CD4-positive, alpha-beta T cell treated with Interleukin-15 for 1 hour (primary cell): ENCODE data around the gene ARHGAP45.

Experiments used
- DNase-seq: peaks from one replicate; pipeline ENCODE4 v3.0.0-alpha.2; 2020

The ARHGAP45 gene

DNA sequence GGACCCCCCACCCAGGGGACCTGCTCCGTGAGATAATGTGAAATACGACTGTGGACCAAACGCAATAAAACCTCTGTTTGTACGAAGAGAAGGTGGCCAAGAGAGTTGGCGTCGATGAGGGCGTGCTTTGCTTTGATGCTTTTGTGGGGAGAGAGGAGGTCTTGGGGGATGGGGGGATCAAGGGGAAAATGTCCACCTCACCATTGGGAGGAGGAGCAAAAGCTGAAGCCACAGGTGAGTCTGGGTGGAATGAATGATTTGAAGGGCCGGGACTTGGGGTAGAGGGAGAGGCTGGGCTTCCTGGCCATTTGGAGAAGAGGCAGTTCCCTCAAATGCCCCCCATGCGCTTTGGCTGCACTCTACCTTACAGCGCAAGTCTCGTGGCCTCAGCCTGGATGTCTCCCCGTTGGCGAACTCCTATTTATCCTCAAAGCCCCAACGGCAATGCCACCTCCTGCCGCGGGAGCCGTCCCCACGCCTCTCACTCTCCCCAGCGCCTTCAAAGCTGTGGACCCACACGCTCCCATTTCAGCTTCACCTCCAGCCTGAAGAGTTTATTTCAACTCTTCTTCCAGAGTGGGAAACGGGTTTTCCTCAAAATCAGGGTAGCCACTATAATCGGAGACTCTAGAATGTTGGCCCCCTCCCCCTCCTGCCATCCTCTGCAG, 27.9 kb upstream of the ARHGAP45 start:
- no peak for DNase-seq

DNA sequence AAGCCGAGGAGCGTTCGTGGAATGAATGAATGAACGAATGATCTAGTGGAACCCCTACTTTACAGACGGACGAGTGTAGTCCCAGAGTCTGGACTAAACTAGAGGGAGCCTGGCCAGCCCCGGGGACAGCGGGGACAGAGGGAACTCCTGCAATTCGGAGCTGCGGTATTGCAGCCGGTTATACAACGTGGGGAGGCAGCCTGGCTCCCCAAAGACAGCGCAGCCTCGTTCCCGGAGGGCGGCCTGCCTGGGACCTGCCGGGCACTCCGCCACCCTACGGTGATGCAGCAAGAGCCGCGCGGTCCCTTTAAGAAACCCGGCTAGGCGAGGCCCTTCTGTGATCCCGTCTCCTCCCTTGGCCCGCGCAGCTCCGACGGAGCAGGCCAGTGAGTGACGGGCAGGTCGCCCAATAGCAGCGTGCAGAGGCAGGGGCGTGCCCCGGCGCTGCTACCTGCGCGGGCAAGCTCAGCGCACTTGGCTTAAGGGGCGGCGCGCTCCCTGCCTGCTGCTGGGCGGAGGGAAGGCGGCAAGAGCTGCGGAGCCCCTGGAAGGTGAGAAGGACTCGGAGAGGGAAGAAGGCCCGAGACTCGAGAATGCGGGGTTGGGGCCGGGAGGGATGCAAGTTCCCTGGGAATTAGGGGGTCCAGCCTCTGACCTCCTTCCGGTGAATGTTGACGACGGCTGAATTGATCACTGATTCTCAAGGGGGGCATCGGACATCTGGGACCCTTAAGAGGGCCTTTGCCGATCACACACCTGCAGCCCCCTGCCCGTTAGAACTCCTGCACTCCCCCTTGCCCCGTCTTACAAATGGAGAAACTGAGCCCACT, 27.1 kb upstream of the ARHGAP45 start, which contains the start of gene ABCA7:
ABCA7 (plus strand) TSS at position 462 of the 830 bp plus-strand sequence. CDS start 1,255 bp downstream, outside the sequence.
- peak; percentile 98 for DNase-seq

DNA sequence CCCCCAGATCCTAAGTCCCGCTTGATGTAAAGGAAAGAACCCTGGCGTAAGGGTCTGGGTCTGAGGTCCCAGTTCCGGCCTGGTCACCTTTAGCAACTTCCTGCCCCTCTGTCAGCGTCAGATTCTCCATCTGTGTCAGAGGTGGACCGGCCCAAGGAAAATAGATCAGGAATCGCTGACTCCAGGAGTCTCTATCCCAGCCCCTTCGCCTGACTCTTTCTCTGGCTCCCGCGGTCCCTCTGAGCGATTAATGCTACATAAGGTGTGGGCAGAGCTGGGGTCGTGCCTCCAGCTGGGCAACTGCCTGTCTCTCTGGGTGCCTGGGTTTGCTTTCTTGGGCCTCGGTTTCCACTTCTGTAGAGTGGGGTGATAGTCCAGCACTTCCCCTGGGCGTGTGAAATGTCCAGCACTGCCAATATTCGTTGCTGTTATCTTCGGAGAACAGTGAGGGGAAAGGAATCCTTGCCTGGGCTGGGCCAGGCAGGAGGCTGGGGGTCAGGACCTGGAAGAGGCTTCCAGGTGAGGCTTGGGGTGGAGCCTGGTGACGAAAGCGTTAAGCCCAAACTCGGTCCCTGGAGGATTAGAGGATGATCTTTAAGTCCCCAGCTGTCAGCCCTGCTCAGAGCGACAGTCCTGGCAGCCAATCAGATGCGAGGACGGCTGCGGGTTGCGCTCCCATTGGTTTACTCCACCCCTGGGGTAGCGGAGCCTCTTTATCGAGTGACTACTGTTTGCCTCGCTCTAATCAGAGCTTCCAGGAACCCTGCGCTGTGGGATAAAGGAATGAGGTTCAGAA, 26.3 kb upstream of the ARHGAP45 start:
- peak; percentile 92 for DNase-seq

DNA sequence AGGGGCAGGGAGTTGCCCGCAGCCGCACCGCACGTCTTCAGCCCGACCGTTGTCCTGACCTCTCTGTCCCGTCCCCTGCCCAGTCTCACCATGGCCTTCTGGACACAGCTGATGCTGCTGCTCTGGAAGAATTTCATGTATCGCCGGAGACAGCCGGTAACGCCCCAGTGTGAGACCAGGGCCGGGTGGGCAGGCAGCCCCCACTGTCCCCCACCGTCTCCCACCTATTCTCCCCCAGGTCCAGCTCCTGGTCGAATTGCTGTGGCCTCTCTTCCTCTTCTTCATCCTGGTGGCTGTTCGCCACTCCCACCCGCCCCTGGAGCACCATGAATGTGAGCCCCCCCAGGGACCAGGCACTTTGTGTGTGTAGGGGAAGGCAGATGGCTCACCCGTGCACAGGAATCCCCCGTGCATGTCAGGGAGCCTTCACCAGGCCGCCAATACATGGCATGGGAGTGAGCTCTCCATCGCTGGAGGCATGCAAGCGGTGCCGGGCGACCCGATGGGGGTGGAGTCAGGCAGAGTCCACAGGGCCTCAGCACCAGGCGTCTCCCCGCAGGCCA, 25.6 kb upstream of the ARHGAP45 start:
- no peak for DNase-seq

GRCh38 chr19:1041835-1042685, 24.9 kb upstream of the ARHGAP45 start:
- DNase-seq: no peak

DNA sequence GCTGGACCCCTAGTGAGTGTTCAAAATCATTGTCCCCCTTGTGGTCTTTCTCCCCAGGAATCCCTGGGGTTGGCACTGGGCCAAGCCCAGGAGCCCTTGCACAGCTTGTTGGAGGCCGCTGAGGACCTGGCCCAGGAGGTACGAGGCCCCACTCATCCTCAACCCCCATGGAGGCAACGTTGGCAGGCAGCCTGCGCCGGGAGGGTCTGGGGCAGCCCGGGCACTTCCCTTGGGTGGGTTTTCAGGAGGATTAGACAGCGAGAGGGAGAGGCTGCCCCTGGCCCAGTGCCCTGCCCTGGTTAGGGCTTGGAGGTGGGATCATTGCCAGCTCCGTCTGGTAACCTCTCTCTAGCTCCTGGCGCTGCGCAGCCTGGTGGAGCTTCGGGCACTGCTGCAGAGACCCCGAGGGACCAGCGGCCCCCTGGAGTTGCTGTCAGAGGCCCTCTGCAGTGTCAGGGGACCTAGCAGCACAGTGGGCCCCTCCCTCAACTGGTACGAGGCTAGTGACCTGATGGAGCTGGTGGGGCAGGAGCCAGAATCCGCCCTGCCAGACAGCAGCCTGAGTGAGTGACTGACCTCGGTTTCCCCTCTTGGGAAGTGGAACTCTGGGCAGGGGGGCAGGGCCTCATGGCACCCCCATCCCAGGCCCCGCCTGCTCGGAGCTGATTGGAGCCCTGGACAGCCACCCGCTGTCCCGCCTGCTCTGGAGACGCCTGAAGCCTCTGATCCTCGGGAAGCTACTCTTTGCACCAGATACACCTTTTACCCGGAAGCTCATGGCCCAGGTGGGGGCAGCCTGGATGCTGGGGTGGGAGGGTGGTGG, 24.1 kb upstream of the ARHGAP45 start:
- no peak for DNase-seq

DNA sequence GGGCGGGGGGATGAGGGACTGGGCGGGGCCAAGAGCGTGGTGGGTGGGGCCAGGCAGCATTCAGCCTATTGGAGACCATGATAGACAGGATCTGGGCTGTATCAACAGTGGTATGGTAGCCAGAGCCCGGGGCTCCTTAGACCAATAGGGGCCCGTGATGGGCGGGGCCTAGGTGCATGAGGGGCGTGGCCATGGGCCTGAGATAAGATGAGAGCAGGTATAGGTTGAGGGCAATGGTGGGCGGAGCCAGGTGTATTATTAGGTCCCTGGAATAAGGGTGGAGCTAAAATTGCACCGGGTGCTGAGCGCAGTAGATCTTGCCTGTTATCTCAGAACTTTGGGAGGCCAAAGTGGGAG, 21.7 kb upstream of the ARHGAP45 start:
- peak; percentile 84 for DNase-seq

DNA sequence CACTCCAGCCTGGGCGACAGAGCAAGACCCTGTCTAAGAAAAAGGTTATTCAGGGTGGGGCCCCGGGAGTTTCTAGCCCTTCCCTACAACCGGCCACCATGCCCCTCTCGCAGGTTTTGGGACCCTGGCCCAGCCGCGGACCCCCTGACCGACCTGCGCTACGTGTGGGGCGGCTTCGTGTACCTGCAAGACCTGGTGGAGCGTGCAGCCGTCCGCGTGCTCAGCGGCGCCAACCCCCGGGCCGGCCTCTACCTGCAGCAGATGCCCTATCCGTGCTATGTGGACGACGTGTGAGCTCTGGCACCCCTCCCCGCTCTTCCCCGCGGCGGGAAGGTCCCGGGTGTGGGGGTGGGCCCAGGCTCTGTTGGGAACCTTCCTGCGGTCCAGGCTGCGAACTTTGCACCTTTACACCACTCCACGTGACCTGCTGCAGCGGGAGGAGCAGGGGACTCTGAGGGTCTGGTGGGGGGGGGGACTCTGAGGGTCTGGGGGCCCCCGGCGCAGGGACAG, 20.8 kb upstream of the ARHGAP45 start:
- DNase-seq: no peak

DNA sequence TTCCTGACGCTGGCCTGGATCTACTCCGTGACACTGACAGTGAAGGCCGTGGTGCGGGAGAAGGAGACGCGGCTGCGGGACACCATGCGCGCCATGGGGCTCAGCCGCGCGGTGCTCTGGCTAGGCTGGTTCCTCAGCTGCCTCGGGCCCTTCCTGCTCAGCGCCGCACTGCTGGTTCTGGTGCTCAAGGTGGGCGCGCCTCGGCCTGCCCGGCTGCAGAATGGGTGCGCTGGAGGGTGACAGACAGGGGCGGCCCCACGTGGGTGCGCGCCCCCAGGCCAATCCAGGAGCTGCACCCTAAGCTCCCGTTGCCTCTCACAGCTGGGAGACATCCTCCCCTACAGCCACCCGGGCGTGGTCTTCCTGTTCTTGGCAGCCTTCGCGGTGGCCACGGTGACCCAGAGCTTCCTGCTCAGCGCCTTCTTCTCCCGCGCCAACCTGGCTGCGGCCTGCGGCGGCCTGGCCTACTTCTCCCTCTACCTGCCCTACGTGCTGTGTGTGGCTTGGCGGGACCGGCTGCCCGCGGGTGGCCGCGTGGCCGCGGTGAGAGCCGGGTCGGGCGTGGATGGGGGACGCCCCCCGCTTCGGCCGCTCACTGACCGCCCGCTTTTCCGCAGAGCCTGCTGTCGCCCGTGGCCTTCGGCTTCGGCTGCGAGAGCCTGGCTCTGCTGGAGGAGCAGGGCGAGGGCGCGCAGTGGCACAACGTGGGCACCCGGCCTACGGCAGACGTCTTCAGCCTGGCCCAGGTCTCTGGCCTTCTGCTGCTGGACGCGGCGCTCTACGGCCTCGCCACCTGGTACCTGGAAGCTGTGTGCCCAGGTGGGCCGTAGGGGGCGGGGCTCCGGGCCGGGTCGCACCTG, 19.9 kb upstream of the ARHGAP45 start:
- DNase-seq: no peak

DNA sequence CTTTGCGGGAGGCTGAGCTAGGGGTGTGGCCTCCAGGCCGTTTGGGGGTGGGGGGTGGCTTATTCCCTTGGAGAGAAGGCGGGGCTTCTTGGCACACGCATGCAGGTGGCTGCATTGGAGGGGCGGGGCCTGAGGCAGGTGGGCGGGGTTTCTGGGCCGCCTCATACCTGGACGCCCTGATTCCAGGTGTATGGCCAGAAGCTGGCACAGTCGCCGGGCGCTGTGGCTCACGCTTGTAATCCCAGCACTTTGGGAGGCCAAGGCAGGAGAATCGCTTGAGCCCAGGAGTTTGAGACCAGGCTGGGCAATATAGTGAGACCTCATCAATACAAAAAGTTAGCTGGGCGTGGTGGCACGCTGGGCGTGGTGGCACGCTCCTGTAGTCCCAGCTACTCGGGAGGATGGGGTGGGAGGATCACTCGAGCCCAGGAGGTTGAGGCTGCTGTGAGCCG, 19.2 kb upstream of the ARHGAP45 start:
- DNase-seq: no peak

- no peak for DNase-seq
Observed at GRCh38 chr19:1049106-1049505, 17.9 kb upstream of the ARHGAP45 start.

DNA sequence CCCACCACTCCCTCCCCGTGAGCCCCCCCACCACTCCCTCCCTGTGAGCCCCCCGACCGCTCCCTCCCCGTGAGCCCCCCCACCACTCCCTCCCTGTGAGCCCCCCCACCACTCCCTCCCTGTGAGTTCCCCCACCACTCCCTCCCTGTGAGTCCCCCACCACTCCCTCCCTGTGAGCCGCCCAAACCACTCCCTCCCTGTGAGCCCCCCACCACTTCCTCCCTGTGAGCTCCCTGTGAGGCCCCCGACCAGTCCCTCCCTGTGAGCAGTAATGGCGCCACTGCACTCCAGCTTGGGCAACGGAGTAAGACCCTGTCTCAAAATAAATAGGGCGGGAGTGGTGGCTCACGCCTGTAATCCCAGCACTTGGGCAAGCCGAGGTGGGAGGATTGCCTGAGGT, 17.2 kb upstream of the ARHGAP45 start:
- no peak for DNase-seq

DNA sequence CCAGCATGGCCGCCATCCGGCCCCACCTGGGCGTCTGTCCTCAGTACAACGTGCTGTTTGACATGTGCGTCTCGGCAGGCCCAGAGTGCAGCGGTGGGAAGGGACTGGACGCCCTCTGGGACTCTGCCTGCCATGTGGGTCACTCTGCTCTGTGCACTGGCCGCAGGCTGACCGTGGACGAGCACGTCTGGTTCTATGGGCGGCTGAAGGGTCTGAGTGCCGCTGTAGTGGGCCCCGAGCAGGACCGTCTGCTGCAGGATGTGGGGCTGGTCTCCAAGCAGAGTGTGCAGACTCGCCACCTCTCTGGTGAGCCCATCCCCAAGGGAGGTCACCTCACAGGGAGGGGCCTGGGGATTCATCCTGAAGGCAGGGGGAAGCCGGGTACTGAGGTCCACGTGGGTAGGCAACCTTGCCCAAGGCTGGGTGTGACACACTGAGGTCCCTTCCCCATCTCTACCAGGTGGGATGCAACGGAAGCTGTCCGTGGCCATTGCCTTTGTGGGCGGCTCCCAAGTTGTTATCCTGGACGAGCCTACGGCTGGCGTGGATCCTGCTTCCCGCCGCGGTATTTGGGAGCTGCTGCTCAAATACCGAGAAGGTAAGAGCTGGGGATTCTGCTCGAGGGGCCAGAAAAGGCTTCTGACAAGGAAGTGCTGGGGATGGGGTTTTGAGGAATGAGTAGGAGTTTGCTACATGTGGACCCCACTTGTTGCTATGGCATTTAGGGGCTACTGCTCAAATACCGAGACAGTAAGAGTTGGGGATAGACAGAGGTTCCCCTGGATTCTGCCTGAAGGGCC, 15.8 kb upstream of the ARHGAP45 start:
- no peak for DNase-seq

GRCh38 chr19:1051791-1052190, 15.2 kb upstream of the ARHGAP45 start:
- no peak for DNase-seq

GRCh38 chr19:1052349-1052975, 14.5 kb upstream of the ARHGAP45 start:
- DNase-seq: no peak

- no peak for DNase-seq
Observed at GRCh38 chr19:1053176-1054101, 13.5 kb upstream of the ARHGAP45 start.
